DND-41 (cell line): ENCODE data around the gene EEA1.
"Not testable (repeated sequence)": the region's sequence is repeated elsewhere in the genome, so short reads cannot be mapped to it uniquely, and the experiment has no call there.

Experiments used
- ATAC-seq: fragments of 200-7000 bp; cut with Tn5 transposase; 3 replicates; pipeline ENCODE4 v1.9.1; 2021; ENCODE audit warnings: low read depth; ENCODE audit not compliant: insufficient read depth
- DNase-seq: peaks from one replicate; pipeline ENCODE4 v3.0.0-alpha.2; 2020
- H2AFZ ChIP-seq: 2 replicates; pipeline ENCODE4 v1.6.0; 2012; ENCODE audit warnings: low read depth, low read length
- H3K27ac ChIP-seq: 2 replicates; pipeline ENCODE4 v1.5.1; 2012; ENCODE audit warnings: low read length, inconsistent platforms
- H3K27me3 ChIP-seq: fragments of 200-600 bp; sonication (generic); 2 replicates; pipeline ENCODE4 v1.6.0; 2012; ENCODE audit warnings: low read length, mild to moderate bottlenecking, inconsistent platforms; ENCODE audit not compliant: insufficient read depth, poor library complexity
- H3K36me3 ChIP-seq: 2 replicates; pipeline ENCODE4 v1.5.1; 2012; ENCODE audit warnings: low read length, inconsistent platforms; ENCODE audit not compliant: insufficient read depth
- H3K4me1 ChIP-seq: 2 replicates; pipeline ENCODE4 v1.5.1; 2012; ENCODE audit warnings: mild to moderate bottlenecking, low read length; ENCODE audit not compliant: insufficient read depth
- H3K4me2 ChIP-seq: 2 replicates; pipeline ENCODE4 v1.6.0; 2012; ENCODE audit warnings: mild to moderate bottlenecking, moderate library complexity, low read length, inconsistent platforms; ENCODE audit not compliant: insufficient read depth
- H3K4me3 ChIP-seq, 2 experiments: fragments of 200-600 bp in 1 of 2; shearing (Covaris generic) in 1 of 2; 2 replicates each; pipeline ENCODE4 v1.5.1; 2012 to 2016; ENCODE audit warnings: inconsistent platforms in 2 of 2, low read length in 2 of 2, mild to moderate bottlenecking in 2 of 2, low read depth in 1 of 2, moderate library complexity in 1 of 2
- H3K79me2 ChIP-seq: 2 replicates; pipeline ENCODE4 v1.6.0; 2012; ENCODE audit warnings: low read length, inconsistent platforms; ENCODE audit not compliant: insufficient read depth
- H3K9ac ChIP-seq: 2 replicates; pipeline ENCODE4 v1.6.0; 2012; ENCODE audit warnings: low read depth, mild to moderate bottlenecking, inconsistent platforms, low read length, moderate library complexity
- H3K9me3 ChIP-seq: 2 replicates; pipeline ENCODE4 v1.5.1; 2012; ENCODE audit warnings: low read length, moderate library complexity, mild to moderate bottlenecking, inconsistent platforms; ENCODE audit not compliant: insufficient read depth, severe bottlenecking
- H4K20me1 ChIP-seq: 2 replicates; pipeline ENCODE4 v1.6.0; 2012; ENCODE audit warnings: low read length; ENCODE audit not compliant: insufficient read depth
- CTCF ChIP-seq: IDR thresholded peaks from 2 replicates; pipeline ENCODE4 v1.5.1; 2012; ENCODE audit warnings: borderline replicate concordance, low read length, moderate library complexity, mild to moderate bottlenecking; ENCODE audit not compliant: poor library complexity, severe bottlenecking; ENCODE audit errors: extremely low read depth
- EZH2 ChIP-seq: IDR thresholded peaks from 3 replicates; pipeline ENCODE4 v1.6.1; 2012; ENCODE audit warnings: borderline replicate concordance, low read depth, mild to moderate bottlenecking, moderate library complexity, low read length, inconsistent platforms; ENCODE audit not compliant: severe bottlenecking

Gene EEA1

GRCh38 chr12:92757597-92758121, 171.4 kb downstream of the EEA1 start:
- Histone ChIP-seq H3K9ac (no peak overlapping the region), H4K20me1 (no peaks in the 10 kb centered on the region), H3K4me1 (no peaks in the 10 kb centered on the region), H3K9me3 (no peaks in the 10 kb centered on the region), H3K36me3 (no peaks in the 10 kb centered on the region), H3K4me3 (no peak overlapping the region), H3K79me2 (no peaks in the 10 kb centered on the region), H2AFZ (no peak overlapping the region), H3K4me2 (no peak overlapping the region), H3K27ac (no peak overlapping the region), H3K27me3 (no peaks in the 10 kb centered on the region)
- ATAC-seq: no peak
- no peak for DNase-seq
- TF ChIP-seq EZH2: no peak
- no peak for TF ChIP-seq CTCF

GRCh38 chr12:92756898-92757596, 172.0 kb downstream of the EEA1 start:
- H3K79me2 ChIP-seq: no peaks in the 10 kb centered on the region
- no peaks in the 10 kb centered on the region for H3K9me3 ChIP-seq
- H3K9ac ChIP-seq: no peak overlapping the region
- no peak overlapping the region for H2AFZ ChIP-seq
- no peaks in the 10 kb centered on the region for H3K36me3 ChIP-seq
- H3K4me2 ChIP-seq: no peak overlapping the region
- no peak for TF ChIP-seq CTCF
- no peak for TF ChIP-seq EZH2
- DNase-seq: no peak
- H3K4me3 ChIP-seq: no peak overlapping the region
- no peak overlapping the region for H3K27ac ChIP-seq
- H4K20me1 ChIP-seq: no peaks in the 10 kb centered on the region
- no peaks in the 10 kb centered on the region for H3K4me1 ChIP-seq
- no peaks in the 10 kb centered on the region for H3K27me3 ChIP-seq
- no peak for ATAC-seq

GRCh38 chr12:92753976-92754885, 174.9 kb downstream of the EEA1 start:
- H3K79me2 ChIP-seq: no peaks in the 10 kb centered on the region
- no peak overlapping the region for H3K4me3 ChIP-seq
- no peak overlapping the region for H3K9ac ChIP-seq
- ATAC-seq (peak; percentile 50; the same call in 2 of the 3 replicates), DNase-seq (no peak)
- H2AFZ ChIP-seq: no peak overlapping the region
- TF ChIP-seq EZH2 (no peak), CTCF (no peak)
- no peak overlapping the region for H3K27ac ChIP-seq
- no peaks in the 10 kb centered on the region for H3K9me3 ChIP-seq
- H3K4me2 ChIP-seq: no peak overlapping the region
- no peaks in the 10 kb centered on the region for H4K20me1 ChIP-seq
- no peaks in the 10 kb centered on the region for H3K36me3 ChIP-seq
- H3K4me1 ChIP-seq: no peaks in the 10 kb centered on the region
- H3K27me3 ChIP-seq: no peaks in the 10 kb centered on the region

- not testable (repeated sequence) for H3K27me3 ChIP-seq, ATAC-seq, H3K9ac ChIP-seq, DNase-seq, H3K4me3 ChIP-seq, H3K9me3 ChIP-seq, H3K27ac ChIP-seq, H4K20me1 ChIP-seq, H3K36me3 ChIP-seq, H3K4me2 ChIP-seq, H3K79me2 ChIP-seq, H3K4me1 ChIP-seq, H2AFZ ChIP-seq
Observed at GRCh38 chr12:92749691-92750090, 179.4 kb downstream of the EEA1 start.
